Effector CD4-positive, alpha-beta T cell (primary cell): ENCODE results near the gene SNX11.
A peak's percentile ranks its signal among the peaks of the same experiment; 100 is the strongest.
"Not testable (repeated sequence)": the region's sequence is repeated elsewhere in the genome, so short reads cannot be mapped to it uniquely, and the experiment has no call there.

Experiments
- DNase-seq: peaks from one replicate; pipeline ENCODE4 v3.0.0-alpha.2; 2020
- total RNA-seq: gene quantifications from one replicate; lab custom pipeline; 2026; lab: John Stamatoyannopoulos, UW

Gene SNX11, protein sequence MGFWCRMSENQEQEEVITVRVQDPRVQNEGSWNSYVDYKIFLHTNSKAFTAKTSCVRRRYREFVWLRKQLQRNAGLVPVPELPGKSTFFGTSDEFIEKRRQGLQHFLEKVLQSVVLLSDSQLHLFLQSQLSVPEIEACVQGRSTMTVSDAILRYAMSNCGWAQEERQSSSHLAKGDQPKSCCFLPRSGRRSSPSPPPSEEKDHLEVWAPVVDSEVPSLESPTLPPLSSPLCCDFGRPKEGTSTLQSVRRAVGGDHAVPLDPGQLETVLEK
- 22.5 reads per million, percentile 49 among the genes with 10 or more reads in this experiment for total RNA-seq

DNA sequence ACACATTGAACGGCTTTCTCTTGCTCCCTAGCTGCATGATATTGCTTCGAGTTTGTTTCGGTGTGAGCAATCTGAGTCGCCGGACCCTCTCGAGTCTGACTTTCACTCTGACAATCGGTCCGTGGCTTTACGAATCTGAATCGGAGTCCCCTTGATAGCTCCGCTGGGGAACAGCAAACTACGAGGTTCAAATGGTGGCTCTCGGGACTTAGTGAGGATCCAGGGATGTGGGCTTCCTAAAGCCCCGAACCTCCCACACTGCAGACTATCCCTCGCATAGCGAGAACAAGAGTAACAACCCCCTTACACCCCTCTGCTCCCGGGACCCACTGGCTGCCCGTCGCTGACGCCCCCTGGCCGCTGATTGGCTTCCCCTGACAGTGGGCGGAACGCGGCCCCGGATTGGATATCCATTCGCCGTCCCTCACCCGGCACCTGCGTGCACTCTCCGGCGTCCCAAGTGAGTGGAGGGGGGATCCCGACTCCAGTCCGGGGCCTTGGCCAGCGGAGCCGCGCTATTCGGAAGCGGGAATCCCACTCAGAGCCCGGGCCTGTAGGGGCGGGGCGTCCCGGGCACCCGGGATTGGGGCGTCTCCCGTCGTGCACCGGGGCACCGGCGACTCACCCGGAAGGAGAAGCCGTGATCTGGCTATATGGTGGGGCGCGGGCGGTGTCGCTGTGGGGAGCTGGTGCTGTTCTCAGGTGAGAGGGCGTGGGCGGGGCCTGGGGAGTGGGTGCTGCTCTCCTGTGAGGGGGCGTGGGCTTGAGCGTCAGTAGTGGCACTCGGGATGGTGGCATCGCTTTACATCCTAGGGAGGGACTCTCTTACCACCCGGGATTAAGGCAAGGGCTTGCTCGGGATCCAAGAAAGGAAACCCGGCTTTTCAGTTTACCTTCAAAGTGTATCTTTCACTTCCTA lies at the start of gene SNX11:
Gene SNX11 (plus strand): TSS at position 630 of the 919 bp plus-strand sequence. CDS start 4,278 bp downstream, outside the sequence.
- DNase-seq, result peak; percentile 96

- no peak for DNase-seq
These were observed 49.0 kb upstream of the SNX11 start for GRCh38 chr17:48058393-48059124.

- no peak for DNase-seq
These were observed 48.4 kb upstream of the SNX11 start for GRCh38 chr17:48059125-48059668.

- DNase-seq, result no peak
These were observed 47.3 kb upstream of the SNX11 start for GRCh38 chr17:48060249-48060648.

GRCh38 chr17:48062273-48062672 lies 45.3 kb upstream of the SNX11 start:
- no peak for DNase-seq

GRCh38 chr17:48064638-48065037 lies 42.9 kb upstream of the SNX11 start:
- DNase-seq, result no peak

GRCh38 chr17:48066192-48066591 lies 41.4 kb upstream of the SNX11 start:
- DNase-seq, result no peak

- DNase-seq, result no peak
These were observed 40.9 kb upstream of the SNX11 start for GRCh38 chr17:48066656-48067055.

DNA sequence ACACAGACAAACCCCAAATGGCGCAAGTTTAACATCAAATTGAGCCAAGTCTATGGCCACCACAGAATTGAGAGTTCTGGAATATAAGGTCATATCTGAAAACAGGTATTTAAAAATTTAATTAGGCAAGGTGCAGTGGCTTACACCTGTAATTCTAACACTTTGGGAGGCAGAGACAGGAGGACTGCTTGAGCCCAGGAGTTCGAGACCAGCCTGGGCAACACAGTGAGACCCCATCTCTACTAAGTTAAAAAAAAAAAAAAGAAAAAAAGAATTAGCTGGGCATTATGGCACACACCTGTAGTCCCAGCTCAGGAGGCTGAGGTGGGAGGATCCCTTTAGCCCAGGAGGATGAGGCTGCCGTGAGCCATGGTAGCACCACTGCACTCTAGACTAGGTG lies 40.3 kb upstream of the SNX11 start:
- no peak for DNase-seq

GRCh38 chr17:48067808-48068207 lies 39.8 kb upstream of the SNX11 start:
- DNase-seq, result not testable (repeated sequence)

- no peak for DNase-seq
These were observed 39.0 kb upstream of the SNX11 start for GRCh38 chr17:48068491-48068961.

DNA sequence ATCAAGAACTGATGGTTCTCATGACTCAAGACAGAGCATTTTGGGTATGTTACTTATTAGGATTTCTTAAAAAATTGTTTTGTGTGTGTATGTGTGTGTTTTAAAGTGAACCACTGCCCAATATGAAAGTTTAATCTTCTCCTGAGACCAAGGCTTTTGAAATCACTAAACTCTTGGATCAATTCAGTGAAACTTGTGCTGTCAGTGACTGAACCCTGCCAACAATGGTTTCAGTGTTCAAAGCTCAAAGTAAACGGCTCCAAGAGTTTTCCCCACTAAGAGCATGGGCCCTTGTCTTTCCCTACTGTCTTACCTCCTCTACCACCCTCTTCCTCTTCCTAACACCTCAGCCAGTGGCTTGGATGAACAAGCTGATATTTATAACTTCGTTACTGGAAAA lies 37.4 kb upstream of the SNX11 start:
- no peak for DNase-seq

DNA sequence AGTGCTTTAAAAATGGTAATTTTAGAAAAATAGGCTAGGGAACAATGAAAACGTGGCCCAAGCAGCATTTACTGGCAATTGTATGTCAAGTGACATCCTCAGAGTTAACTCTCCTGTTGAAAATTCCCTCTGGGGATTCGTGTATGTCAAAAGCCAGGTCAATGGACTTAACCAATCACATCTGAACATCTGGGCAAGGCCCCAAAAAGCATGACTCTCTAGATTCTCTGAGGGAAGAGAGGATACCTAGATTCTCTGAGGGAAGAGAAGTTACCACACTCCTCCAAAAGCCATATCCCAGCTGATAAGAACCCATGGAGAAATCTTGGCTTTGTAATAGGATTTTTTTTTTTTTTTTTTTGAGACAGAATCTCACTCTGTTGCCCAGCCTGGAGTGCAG lies 35.9 kb upstream of the SNX11 start:
- DNase-seq, result no peak

DNA sequence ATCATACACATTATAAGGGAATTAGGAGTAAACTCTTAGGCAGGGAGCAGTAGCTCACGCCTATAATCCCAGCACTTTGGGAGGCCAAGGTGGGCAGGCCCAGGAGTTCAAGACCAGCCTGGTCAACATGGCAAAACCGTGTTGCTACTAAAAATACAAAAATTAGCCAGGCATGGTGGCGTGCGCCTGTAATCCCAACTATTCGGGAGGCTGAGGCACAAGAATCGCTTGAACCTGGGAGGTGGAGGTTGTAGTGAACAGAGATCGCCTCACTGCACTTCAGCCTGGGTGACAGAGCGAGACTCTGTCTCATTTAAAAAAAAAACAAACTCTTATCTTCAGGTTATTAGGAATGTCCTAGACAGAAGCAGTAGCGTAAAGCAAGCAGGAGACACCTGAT lies 34.8 kb upstream of the SNX11 start:
- not testable (repeated sequence) for DNase-seq

DNA sequence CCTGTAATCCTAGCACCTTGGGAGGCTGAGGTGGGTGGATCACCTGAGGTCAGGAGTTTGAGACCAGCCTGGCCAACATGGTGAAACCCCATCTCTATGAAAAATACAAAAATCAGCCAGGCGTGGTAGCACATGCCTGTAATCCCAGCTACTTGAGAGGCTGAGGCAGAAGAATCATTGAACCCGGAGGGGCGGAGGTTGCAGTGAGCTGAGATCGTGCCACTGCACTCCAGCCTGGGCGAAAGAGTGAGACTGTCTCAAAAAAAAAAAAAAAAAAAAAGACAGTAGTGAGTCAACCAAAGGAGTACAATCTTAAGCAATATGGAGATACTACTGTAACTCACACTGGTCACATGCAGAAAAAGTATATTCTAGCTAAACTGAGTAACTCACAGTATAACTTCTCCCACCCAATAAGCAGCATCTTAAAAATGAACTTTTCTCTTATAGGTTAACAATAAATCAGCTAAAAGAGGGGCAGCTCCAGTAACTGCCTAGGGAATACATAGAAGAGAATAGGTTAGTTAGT lies 33.9 kb upstream of the SNX11 start:
- not testable (repeated sequence) for DNase-seq

DNA sequence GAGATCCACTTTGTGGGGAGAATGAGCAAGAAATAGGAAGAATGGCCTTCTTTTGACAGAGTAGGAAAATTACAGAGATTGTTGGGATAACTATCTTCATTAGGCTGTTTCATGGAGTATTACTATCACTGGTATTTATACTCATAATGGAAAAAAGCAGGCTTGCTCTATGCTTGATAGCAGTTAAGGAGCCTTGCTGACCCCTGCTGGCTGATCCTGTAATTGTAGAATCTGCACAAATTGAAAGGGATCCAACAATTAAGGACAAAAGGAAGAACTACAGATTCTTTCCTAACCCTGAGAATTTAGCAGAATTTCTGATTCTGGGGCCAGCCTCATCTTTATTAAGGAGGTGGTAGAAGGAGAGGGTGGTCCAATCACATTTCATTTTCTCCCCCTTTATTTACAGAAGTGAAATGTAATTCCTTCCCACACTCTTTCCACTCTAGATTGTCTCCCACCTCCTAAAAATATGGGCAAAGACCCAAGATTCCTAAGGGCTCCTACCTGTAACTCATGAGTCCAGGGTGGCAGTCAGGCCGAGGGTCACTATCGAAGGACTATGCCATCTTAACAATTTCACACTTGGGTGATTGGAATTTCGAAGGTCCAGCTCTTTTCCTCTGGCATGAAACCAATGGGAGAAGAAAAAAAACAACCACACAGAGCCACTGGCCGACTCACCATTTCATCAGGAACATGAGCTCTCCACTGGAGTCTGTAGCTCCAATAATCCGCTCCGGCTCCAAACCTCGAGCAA lies 33.1 kb upstream of the SNX11 start:
- peak; percentile 76 for DNase-seq

DNA sequence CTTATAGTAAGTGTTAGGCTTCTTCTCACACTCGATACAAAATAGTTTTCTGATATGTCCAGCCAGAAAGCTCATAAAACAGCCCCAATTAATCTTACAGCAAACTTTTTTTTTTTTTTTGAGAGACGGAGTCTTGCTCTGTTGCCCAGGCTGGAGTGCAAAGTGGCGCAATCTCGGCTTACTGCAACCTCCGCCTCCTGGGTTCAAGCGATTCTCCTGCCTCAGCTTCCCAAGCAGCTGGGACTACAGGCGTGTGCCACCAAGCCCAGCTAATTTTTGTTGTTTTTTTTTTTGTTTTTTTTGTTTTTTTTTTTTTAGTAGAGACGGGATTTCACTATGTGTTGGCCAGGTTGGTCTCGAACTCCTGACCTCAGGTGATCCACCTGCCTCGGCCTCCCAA lies 30.4 kb upstream of the SNX11 start:
- not testable (repeated sequence) for DNase-seq

GRCh38 chr17:48081858-48082257 lies 25.7 kb upstream of the SNX11 start:
- DNase-seq, result no peak

DNA sequence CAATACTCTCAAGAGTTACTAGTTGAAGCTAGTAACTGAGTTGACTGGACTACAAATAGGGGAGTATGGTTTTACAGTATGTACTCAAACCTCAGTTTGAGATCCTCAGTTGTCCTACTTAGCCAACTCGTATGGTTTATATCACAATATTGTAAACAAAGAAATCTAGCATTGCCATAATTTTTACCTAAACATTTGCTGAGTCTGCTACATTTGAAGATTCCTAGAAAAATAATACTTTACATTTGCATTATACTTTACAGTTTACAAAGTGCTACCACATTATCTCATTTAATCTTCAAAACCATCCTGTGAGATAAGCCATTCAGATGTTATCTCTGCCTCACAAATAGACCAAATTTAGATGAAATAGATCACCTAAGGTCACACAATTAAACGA lies 22.6 kb upstream of the SNX11 start:
- DNase-seq, result no peak

GRCh38 chr17:48093341-48094045 lies 14.1 kb upstream of the SNX11 start:
- DNase-seq, result no peak

DNA sequence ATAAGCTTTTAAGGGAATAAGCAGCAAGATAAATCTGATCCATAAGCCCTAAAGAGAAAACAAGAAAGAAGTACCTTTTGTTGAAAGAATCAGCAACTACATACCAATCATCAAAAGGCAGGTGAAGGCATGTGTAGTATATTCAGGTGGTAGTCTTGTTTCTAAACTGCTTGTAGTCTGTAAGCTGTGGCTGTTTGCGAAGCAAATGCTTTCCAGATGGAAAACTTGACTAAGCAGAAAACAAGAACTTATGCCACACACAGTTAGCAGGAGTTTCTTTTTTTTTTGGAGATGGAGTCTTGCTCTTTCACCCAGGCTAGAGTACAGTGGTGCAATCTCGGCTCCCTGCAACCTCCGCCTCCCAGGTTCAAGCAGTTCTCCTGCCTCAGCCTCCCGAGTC lies 12.0 kb upstream of the SNX11 start:
- no peak for DNase-seq
